Endothelial cell (in vitro differentiated cells): ENCODE measurements around the gene DMBX1. TPM values are rescaled to one million over a fixed set of nuclear protein-coding genes. Genes with fewer than 3 reads are reported as not detected.

ENCODE experiments used
- DNase-seq: peaks from one replicate; pipeline ENCODE4 v3.0.0; 2021; ENCODE audit warnings: low spot score
- H3K27ac Mint-ChIP-seq: one replicate; pipeline ENCODE4 v1.8.0; 2021; ENCODE audit warnings: mixed read lengths, inconsistent platforms; ENCODE audit not compliant: unreplicated experiment
- H3K27me3 Mint-ChIP-seq: one replicate; pipeline ENCODE4 v1.8.0; 2021; ENCODE audit warnings: mild to moderate bottlenecking, moderate library complexity, mixed read lengths, inconsistent platforms; ENCODE audit not compliant: unreplicated experiment
- H3K36me3 Mint-ChIP-seq: one replicate; pipeline ENCODE4 v1.8.0; 2021; ENCODE audit warnings: mild to moderate bottlenecking, low read depth, mixed read lengths, inconsistent platforms; ENCODE audit not compliant: unreplicated experiment
- H3K4me1 Mint-ChIP-seq: one replicate; pipeline ENCODE4 v1.8.0; 2021; ENCODE audit warnings: mild to moderate bottlenecking, mixed read lengths, inconsistent platforms; ENCODE audit not compliant: unreplicated experiment
- H3K4me3 Mint-ChIP-seq: one replicate; pipeline ENCODE4 v1.8.0; 2021; ENCODE audit warnings: mild to moderate bottlenecking, mixed read lengths, inconsistent platforms; ENCODE audit not compliant: unreplicated experiment
- H3K9me3 Mint-ChIP-seq: one replicate; pipeline ENCODE4 v1.8.0; 2021; ENCODE audit warnings: mixed read lengths, inconsistent platforms; ENCODE audit not compliant: unreplicated experiment
- total RNA-seq: library from RNA; stranded (reverse); fragmentation: NEBNext Ultra II Directional; extraction: Animal tissue kit (Norgen Biotek cat#: 25700); gene quantifications from one replicate; pipeline ENCODE4 v1.2.1, GENCODE V29; 2021; ENCODE audit not compliant: unreplicated experiment
- TF ChIP-seq, protein P1 (sequence below): fragments of 200-600 bp; sonication (generic); IDR thresholded peaks from one replicate; pipeline ENCODE4 v1.5.0; 2021; ENCODE audit warnings: antibody characterized with exemption; ENCODE audit not compliant: unreplicated experiment

Gene DMBX1
- total RNA-seq, 1 donor from 2014 or later: not detected

DNA sequence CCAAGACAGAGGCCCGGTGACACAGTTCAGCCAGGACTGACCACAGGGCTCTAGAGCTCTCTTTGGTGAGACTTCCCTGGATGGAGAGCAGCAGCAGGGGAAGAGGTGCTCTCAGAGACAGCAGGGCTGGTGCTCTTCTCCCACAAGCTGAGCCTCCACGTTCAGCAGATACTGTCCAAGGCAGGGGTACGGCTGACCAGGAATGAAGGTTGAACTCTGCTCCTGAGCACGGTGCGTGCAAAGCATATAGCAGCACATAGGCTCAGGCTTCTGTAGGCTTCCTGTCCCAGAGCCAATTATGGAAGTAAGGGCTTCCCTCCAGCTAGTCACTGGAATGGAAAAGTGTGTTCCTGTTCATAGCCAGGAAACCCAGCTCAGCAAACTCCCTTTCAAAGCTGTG, 23.9 kb downstream of the DMBX1 start:
- peaks cover 14% of the 10 kb centered on the region for H3K27me3 Mint-ChIP-seq
- H3K4me1 Mint-ChIP-seq: peaks cover 12% of the 10 kb centered on the region

GRCh38 chr1:46515576-46515975, 25.9 kb downstream of the DMBX1 start:
- Mint-ChIP-seq H3K9me3 (no peaks in the 10 kb centered on the region), H3K27me3 (peaks cover 15% of the 10 kb centered on the region), H3K36me3 (no peaks in the 10 kb centered on the region), H3K4me1 (peaks cover 15% of the 10 kb centered on the region), H3K4me3 (no peak overlapping the region), H3K27ac (no peak overlapping the region)
- no peak for DNase-seq
- TF ChIP-seq, protein P1, sequence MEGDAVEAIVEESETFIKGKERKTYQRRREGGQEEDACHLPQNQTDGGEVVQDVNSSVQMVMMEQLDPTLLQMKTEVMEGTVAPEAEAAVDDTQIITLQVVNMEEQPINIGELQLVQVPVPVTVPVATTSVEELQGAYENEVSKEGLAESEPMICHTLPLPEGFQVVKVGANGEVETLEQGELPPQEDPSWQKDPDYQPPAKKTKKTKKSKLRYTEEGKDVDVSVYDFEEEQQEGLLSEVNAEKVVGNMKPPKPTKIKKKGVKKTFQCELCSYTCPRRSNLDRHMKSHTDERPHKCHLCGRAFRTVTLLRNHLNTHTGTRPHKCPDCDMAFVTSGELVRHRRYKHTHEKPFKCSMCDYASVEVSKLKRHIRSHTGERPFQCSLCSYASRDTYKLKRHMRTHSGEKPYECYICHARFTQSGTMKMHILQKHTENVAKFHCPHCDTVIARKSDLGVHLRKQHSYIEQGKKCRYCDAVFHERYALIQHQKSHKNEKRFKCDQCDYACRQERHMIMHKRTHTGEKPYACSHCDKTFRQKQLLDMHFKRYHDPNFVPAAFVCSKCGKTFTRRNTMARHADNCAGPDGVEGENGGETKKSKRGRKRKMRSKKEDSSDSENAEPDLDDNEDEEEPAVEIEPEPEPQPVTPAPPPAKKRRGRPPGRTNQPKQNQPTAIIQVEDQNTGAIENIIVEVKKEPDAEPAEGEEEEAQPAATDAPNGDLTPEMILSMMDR: no peak

More for the DNA sequence above, 23.9 kb downstream of the DMBX1 start:
- no peaks in the 10 kb centered on the region for H3K36me3 Mint-ChIP-seq
- H3K4me3 Mint-ChIP-seq: no peak overlapping the region
- TF ChIP-seq, protein P1: no peak
- no peak overlapping the region for H3K27ac Mint-ChIP-seq
- no peak for DNase-seq
- H3K9me3 Mint-ChIP-seq: no peaks in the 10 kb centered on the region

- Mint-ChIP-seq H3K9me3 (no peaks in the 10 kb centered on the region), H3K36me3 (no peaks in the 10 kb centered on the region), H3K27me3 (peaks cover 16% of the 10 kb centered on the region), H3K27ac (no peak overlapping the region), H3K4me3 (no peak overlapping the region), H3K4me1 (peaks cover 16% of the 10 kb centered on the region)
- TF ChIP-seq, protein P1: no peak
- no peak for DNase-seq
Measured at GRCh38 chr1:46516200-46516950, 26.7 kb downstream of the DMBX1 start.

DNA sequence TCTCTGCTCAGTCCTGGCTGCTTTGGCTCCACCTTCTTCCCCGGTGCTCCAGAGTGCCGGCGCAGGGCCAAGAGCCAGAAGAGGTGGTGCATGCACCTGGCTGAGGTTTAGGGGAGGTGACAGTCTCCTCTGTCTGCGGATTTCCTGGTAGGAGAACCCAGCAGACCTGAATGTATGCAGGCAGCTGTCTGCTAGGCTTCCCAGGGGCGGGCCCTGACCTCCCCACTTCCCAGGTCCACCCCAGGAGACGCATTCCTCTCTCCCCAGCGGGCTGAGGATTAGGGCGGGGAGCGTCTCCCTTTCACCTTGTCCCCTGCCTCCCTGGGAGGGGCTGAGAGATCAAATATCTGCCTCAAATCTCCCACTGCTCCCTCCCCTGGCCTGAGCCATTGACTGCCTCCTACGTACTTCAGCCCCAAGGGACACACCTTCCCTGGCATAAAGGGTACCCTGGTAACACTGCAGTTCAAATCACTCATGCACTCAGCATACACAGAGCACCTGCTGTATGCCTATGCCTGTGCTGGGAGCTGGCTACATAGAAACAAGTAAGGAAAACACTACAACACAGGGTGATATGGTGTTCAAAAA, 27.5 kb downstream of the DMBX1 start:
- H3K4me3 Mint-ChIP-seq: no peak overlapping the region
- H3K9me3 Mint-ChIP-seq: no peaks in the 10 kb centered on the region
- H3K4me1 Mint-ChIP-seq: peaks cover 18% of the 10 kb centered on the region
- peaks cover 19% of the 10 kb centered on the region for H3K27me3 Mint-ChIP-seq
- no peaks in the 10 kb centered on the region for H3K36me3 Mint-ChIP-seq
- H3K27ac Mint-ChIP-seq: no peak overlapping the region
- DNase-seq: no peak
- TF ChIP-seq, protein P1: no peak

- H3K4me3 Mint-ChIP-seq: no peak overlapping the region
- no peak for DNase-seq
- no peak overlapping the region for H3K27ac Mint-ChIP-seq
- no peaks in the 10 kb centered on the region for H3K9me3 Mint-ChIP-seq
- peaks cover 19% of the 10 kb centered on the region for H3K27me3 Mint-ChIP-seq
- H3K4me1 Mint-ChIP-seq: peaks cover 16% of the 10 kb centered on the region
- TF ChIP-seq, protein P1: no peak
- H3K36me3 Mint-ChIP-seq: no peaks in the 10 kb centered on the region
Measured at GRCh38 chr1:46517932-46518498, 28.4 kb downstream of the DMBX1 start.
